Myocyte (in vitro differentiated cells): ENCODE measurements around the gene ACOX3. TPM values are rescaled to one million over a fixed set of nuclear protein-coding genes. Genes with fewer than 3 reads are reported as not detected.

Experiments
- DNase-seq: peaks from one replicate; pipeline ENCODE4 v3.0.0-alpha.2; 2012; ENCODE audit warnings: low read depth
- total RNA-seq: library from RNA; depleted of rRNA; stranded (reverse); fragments of >200 nt; gene quantifications from 2 replicates; pipeline ENCODE4 v1.2.3, GENCODE V29; 2014

Gene ACOX3
- total RNA-seq, 1 donor from 2014 or later = 24.7 TPM

DNA sequence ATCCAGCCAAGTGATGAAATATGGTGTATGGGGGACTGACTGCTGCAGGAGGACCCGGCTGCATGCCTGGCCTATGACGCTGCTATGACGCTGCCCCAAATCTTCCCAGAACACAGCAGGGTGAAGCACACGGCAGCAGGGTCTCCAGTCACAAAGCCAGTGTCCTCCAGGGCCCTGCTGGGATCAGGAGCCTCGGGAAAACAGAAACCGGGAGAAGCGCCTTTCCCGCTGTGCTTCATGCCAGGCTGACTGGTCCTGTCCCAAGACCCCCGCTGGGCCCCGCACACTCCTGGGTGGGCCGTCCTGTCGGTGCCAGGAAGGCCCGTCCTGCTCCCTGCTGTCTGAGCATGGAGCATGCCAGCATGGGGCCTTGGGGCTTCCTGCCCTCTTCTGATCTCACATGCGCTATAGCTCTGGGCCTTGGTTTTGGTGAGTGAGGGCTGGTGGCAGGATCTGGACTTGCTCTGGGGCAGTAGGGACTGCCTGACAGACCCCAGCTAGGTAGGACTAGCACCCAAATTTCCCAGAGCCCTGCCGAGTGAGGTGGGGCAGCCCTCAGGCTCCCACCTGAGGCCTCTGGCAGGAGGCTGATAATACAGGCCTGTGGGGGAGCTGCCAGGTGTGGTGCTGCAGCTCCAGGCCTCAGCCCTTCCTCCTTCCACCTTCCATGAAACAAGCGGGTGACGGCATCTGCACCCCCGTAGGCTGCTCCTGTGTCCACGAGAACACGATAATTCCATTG lies 64.0 kb downstream of the ACOX3 start:
- no peak for DNase-seq

GRCh38 chr4:8374851-8375649 lies 65.5 kb downstream of the ACOX3 start:
- no peak for DNase-seq

- no peak for DNase-seq
Measured at GRCh38 chr4:8373973-8374545, 66.5 kb downstream of the ACOX3 start.

GRCh38 chr4:8373270-8373972 lies 67.1 kb downstream of the ACOX3 start:
- no peak for DNase-seq

- DNase-seq = no peak
Measured at GRCh38 chr4:8372506-8372905, 68.0 kb downstream of the ACOX3 start.

DNA sequence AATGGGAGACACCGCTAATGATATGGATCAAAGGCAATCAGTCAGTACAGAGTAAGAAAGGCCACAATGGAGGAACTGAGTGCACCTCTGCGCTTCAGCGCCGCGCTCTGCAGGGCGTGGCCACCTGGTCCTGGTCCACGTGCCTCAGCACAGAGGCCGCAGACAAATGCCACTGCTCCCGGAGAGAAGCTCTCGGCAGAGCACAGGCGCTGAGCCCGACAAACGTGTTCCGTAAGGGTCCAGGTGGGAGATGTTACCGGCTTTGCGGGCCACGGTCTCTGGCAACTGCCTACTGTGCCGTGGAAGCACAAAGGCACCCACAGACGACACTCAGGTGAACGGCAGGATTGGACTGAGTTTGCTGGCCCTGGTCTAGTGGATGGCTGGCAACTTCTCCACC lies 68.9 kb downstream of the ACOX3 start:
- no peak for DNase-seq

GRCh38 chr4:8370835-8371595 lies 69.5 kb downstream of the ACOX3 start:
- peak; percentile 41 for DNase-seq

DNA sequence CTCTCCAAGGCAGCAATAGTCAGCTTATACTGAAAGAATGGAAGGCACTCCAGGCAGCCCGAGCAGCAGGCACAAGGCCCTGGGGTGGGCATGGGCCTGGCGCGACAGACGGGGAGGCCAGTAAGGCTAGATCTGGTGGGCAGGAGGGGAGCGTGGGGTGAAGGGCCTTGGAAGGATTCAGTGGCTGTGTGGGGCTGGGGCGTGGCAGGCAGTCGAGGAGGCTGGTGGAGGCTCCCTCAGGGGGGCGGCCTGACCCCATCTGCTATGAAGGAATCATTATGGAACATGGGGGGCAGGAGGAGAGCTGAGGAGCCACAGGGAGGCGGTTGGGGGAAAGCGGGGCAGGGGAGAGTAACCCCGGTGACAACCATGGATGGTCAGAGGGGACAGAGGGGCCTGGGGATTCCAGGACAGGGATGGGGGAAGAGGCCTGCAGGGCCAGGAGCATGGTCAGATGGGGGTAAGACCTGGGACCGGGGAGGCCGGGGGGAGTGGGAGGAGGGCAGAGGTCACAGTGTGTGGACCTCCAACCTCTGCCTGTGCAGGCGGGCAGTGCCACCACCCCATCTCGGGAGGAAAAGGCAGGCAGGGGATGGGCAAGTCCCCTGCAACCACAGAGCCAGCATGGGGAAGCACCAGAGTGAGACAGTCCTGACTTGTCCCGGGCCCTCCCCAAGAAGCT lies 70.3 kb downstream of the ACOX3 start:
- DNase-seq = no peak

- no peak for DNase-seq
Measured at GRCh38 chr4:8369426-8370105, 71.0 kb downstream of the ACOX3 start.

- no peak for DNase-seq
Measured at GRCh38 chr4:8368998-8369397, 71.5 kb downstream of the ACOX3 start.

DNA sequence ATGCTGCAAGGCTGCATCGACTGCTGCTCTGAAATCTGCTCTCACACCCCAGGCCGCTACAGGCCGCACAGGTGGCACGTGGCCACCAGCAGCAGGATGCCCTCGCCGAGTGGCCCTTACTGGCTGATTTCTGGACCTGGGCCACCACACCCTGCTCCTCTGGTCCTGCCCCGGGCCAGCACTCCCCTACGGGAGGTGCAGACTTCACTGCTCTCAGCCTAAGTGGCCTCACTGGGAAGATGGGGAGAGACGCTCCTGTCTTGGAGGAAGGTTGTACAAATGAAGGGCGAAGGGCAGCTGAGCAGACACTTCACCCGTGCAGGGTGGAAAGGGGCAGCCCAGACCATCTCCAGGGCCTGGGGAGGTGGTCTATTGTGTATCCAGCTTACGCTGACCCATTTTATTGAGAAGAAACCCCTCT lies 72.5 kb downstream of the ACOX3 start:
- no peak for DNase-seq

DNA sequence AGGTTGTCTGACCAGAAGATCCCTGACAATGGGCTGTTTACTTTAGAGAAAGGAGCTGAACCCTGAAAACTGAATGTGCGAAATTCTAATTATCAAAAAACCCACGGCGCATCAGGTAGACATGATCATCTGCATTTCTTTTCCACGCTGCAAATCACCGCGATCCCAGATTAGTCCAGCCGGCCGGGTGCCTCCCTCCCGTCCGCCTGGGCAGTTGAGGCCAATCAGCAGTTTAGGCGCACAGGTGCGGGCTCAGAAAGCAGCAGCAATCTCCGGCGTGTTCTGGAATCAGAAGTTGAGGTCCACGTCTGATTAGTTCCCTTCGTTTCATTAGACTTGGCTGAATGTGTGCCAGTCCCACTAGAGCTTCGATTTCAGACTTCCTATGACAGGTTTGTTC lies 73.9 kb downstream of the ACOX3 start:
- DNase-seq = no peak

DNA sequence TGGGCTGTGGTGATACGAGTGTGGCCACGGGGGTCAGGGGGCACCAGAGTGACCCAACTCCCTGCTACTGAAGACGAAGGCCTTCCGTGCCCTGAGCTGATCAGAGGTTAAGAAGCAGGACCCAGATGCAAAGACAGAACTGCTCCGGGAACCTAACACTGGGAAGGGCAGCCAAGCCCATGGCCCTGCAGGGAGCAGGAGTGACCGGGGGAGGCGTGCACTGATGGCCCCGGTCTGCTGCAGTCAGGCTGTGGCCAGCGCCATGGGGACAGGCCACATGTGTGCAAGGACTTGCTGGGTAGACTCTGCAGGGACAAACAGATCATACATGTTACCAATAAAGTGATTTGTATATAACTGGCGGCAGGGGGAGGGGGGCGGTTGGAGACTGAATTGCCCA lies 74.6 kb downstream of the ACOX3 start:
- no peak for DNase-seq

GRCh38 chr4:8365353-8365752 lies 75.2 kb downstream of the ACOX3 start:
- DNase-seq = no peak

DNA sequence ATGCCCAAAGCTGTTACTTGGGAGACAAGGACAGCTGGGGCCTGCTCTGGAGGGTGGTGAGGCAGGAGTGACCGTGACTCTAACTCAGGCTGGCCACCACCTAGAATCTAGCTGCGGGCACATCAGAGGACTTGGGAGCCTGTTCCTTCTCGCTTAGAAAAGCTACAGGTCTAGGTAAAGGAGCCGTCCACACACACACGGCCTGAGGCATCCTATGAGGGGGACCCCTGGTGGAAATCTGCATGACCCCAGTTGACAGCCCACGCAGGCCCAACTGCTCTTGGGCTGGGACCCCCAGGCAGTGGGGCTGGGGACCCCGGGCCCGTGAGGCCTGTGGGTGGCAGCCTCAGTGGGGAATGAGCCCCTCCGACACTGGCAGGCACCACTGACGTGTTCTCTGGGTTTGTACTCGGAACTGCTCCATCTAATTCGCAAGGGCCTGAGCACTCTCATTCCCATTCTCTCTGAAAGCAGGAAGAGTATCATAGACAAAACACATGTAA lies 75.6 kb downstream of the ACOX3 start:
- no peak for DNase-seq

GRCh38 chr4:8364141-8364540 lies 76.4 kb downstream of the ACOX3 start:
- DNase-seq = peak; percentile 45

DNA sequence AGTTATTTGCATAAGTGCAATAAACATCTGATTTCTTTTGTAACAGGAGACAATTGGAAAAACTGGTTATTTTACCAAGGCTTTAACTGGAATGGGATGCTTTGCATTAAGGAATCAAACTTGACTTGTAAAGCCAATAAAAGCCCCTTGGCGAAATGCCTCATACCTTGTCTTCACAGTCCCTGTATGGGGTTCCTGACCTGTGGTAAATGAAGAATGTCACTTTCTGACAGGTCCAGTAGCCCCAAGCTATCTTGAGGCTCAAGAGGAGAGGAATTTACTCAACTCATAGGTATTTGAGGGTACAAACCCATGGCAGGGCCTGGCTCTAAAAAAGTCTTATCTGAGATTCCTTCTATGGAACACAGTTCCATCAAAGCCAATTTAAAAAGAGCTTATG lies 78.0 kb downstream of the ACOX3 start:
- DNase-seq = no peak

GRCh38 chr4:8359193-8359592 lies 81.3 kb downstream of the ACOX3 start:
- no peak for DNase-seq

DNA sequence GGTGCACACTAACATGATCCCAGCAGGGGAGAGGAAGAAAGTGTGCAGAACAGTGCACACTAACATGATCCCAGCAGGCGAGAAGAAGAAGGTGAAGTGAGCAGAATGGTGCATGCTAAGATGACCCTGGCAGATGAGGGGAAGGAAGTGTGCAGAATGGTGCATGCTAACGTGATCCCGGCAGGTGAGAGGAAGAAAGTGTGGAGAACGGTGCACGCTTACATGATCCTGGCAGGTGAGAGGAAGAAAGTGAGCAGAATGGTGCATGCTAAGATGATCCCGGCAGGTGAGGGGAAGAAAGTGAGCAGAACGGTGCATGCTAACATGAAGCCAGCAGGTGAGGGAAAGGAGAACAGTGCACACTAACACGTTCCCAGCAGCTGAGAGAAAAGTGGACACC lies 83.7 kb downstream of the ACOX3 start:
- DNase-seq = no peak
